ENCODE measurements around the gene PPP1R9A.

Gene PPP1R9A
- total RNA-seq: 0 to 1.5 (median 0.11) reads per million in 9 experiments

DNA sequence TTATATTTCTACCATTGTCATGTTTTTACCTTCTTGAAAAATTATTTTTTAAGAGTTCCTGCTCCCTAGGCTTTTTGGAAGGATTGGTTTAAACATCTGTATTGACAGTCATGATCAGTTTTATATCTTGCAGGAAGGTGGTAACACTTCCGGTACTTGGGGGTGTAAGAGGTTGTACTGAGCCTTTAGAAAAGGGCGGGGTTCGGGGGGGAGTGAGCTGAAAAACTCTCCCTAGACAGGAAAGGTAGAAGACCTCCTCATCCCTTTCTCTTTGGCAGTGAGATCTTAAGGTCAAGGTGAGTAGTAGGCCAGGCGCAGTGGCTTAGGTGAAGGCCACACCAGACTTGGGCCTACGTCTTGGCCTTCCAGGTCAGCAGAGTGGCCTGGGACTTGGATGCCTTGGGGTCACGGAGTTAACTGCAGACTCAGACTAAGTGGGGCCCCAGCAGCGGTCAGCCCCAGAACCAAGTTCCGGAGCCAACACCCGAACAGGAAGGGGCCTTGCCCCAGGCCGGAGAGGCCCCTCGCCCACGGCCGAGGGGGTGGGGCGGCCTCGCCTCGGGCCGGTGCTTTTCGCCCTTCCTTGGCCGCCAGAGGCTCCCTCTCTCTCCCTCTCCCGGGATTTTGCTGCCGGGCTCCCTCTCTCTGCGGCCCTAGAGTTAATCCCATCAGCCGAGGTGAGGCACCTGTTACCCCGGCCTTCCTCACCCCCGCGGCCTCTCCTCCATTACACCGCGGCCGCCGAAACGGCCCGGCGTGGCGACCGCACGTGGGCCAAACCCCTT is at the start of gene PPP1R9A:
Gene PPP1R9A (plus strand): TSS at position 569 of the 785 bp plus-strand sequence. CDS start 2,520 bp downstream, outside the sequence.
- Mint-ChIP-seq H3K4me1 (ENCODE audit: low read depth in 2 of 2) (peaks cover 0 to 4% of the 10 kb centered on the region in 2 donors), H3K9me3 (peaks cover 0 to 4% of the 10 kb centered on the region in 2 donors), H3K4me3 (peak within 1 kb of the TSS in 1 of 2 donors; percentile 51), H3K27ac (no peak within 1 kb of the TSS), H3K36me3 (ENCODE audit: insufficient read depth) (no peaks in the 10 kb centered on the region), H3K27me3 (peaks cover 35 to 37% of the 10 kb centered on the region in 2 donors)
- DNase-seq: no peak
- no peak for ATAC-seq (replicated peaks)

DNA sequence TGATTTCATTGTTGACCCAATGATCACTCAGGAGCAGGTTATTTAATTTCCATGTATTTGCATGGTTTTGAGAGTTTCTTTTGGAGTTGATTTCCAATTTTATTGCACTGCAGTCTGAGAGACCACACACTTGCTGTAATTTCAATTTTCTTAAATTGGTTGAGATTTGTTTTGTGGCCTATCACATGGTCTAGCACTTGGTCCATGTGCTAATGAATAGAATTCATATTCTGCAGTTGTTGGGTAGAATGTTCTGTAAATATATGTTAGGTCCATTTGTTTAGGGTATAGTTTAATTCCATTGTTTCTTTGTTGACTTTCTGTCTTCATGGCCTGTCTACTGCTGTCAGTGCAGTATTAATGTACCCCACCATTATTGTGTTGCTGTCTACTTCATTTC is 36.3 kb upstream of the PPP1R9A start:
- H3K4me1 Mint-ChIP-seq (ENCODE audit: low read depth in 2 of 2): no peaks in the 10 kb centered on the region
- no peak for DNase-seq
- H3K9me3 Mint-ChIP-seq: peaks cover 0 to 3% of the 10 kb centered on the region in 2 donors
- no peak for ATAC-seq (replicated peaks)
- H3K27me3 Mint-ChIP-seq: no peaks in the 10 kb centered on the region
- no peak overlapping the region for H3K4me3 Mint-ChIP-seq
- no peaks in the 10 kb centered on the region for H3K36me3 Mint-ChIP-seq (ENCODE audit: insufficient read depth)
- H3K27ac Mint-ChIP-seq: no peak overlapping the region

DNA sequence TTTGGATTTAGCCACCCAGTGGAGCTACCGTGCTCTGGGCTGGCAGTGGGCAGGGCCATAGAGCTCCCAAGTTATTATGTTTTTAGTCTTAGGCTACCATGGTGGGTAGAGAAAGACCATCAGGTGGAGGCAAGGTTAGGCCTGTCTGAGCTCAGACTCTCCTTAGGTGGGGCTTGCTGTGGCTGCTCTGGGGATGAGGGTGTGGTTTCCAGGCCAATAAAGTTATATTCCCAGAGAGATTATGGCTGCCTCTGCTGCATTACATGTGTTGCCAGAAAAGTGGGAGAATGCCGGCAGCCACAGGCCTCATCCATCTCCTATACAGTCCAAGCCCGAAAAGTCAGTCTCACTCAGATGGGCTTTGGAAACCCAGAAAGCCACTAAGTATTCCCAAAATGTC is 34.2 kb upstream of the PPP1R9A start:
- no peak for DNase-seq
- H3K4me3 Mint-ChIP-seq: no peak overlapping the region
- H3K27ac Mint-ChIP-seq: no peak overlapping the region
- no peaks in the 10 kb centered on the region for H3K4me1 Mint-ChIP-seq (ENCODE audit: low read depth in 2 of 2)
- ATAC-seq (replicated peaks): no peak
- H3K27me3 Mint-ChIP-seq: no peaks in the 10 kb centered on the region
- H3K36me3 Mint-ChIP-seq (ENCODE audit: insufficient read depth): no peaks in the 10 kb centered on the region
- H3K9me3 Mint-ChIP-seq: peaks cover 6 to 9% of the 10 kb centered on the region in 2 donors

DNA sequence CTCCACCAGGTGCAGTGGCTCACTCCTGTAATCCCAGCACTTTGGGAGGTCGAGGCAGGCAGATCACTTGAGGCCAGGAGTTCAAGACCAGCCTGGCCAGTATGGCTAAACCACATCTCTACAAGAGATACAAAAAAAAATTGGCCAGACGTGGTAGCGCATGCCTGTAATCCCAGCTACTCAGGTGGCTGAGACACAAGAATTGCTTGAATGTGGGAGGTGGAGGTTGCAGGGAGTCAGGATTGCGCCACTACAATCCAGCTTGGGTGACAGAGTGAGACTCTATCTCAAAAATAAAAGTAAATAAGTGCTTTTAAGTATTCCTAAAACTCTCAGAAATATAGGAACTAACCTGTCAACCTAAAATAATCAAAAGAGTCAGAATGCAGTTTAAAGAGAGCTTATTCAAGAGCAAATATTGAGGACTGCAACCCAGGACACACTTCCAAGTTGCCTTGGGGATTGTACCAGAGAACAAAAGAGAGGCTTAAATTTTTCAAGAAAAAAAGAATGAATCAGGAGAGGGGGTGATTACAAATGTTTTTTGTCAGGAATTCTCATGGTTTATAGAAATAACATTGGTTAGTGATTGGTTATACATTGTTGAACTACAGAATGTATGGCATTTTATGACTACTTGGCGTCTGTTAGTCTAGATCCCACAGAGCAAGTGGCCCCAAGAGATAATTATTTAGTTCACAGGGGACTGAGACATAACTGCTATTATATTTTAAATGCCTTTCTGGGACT is 33.2 kb upstream of the PPP1R9A start:
- peaks cover 0 to 8% of the 10 kb centered on the region in 2 donors for H3K27me3 Mint-ChIP-seq
- no peak for DNase-seq

DNA sequence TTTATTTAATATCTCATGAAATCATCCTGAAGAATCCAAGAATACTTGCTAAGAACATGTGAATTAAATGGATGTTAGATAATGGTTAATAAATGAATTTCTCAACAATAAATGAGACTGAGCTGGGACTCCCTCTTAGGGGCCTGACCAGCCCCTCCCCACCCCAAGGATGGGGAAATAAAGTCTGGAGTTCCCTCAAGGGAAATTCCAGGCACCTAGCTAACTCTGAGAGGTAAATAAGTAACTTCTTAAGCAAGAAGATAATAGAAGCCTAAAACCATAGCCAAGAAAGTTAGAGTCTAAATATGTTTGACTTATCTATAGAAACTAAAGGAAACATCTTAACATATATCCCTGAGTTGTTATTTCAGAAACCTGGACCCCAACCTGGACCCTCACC is 32.2 kb upstream of the PPP1R9A start:
- Mint-ChIP-seq H3K4me3 (no peak overlapping the region), H3K9me3 (peaks cover 10 to 11% of the 10 kb centered on the region in 2 donors), H3K27ac (no peak overlapping the region), H3K27me3 (peaks cover 0 to 9% of the 10 kb centered on the region in 2 donors), H3K4me1 (ENCODE audit: low read depth in 2 of 2) (no peaks in the 10 kb centered on the region), H3K36me3 (ENCODE audit: insufficient read depth) (no peaks in the 10 kb centered on the region)
- no peak for ATAC-seq (replicated peaks)
- DNase-seq: no peak

More for the DNA sequence above, 33.2 kb upstream of the PPP1R9A start:
- Mint-ChIP-seq H3K27ac (no peak overlapping the region), H3K9me3 (peaks cover 10 to 11% of the 10 kb centered on the region in 2 donors), H3K4me3 (no peak overlapping the region), H3K4me1 (ENCODE audit: low read depth in 2 of 2) (no peaks in the 10 kb centered on the region), H3K36me3 (ENCODE audit: insufficient read depth) (no peaks in the 10 kb centered on the region)
- no peak for ATAC-seq (replicated peaks)

DNA sequence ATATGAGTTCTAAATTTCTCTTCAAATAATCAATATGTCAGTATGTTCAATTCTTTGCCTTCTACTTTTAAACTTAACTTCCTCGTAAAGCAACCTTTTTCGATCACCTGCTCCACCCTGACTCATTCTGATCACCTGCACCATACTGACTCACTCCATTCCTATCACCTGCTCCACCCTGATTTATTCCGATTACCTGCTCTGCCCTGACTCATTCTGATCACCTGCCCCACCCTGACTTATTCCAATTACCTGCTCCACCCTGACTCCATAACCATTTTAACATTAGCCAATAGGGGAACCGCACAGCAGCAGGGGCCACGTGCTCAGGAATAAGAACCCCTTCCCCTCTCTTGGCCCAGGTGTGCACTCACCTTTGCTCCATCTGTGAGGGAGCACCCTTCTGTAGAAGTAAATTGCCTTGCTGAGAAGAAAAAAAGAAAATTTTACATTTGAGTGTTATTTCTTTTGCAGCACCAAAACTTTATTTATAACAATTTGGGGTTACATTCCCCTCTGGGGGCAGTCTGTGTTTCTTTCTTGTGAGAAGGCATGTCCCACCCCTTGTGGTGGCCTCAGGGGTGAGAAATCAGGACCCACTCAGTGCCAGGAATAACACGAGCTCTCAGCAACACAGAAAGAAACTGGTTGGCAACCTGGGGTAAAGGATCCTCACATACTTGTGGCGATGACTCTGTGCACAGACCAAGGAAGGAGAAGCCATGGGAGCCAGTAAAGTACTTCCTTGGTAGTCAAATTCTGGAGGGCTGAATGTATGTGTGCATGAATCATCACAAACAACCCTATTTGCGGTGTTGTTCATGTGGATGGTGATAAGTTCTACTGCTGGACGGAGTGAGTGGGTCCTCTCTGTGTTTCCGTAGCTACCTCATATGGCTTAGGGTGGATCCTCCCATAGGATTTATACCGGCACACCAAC is 29.4 kb upstream of the PPP1R9A start:
- no peak overlapping the region for H3K27ac Mint-ChIP-seq
- ATAC-seq (replicated peaks) (no peak), DNase-seq (no peak)
- H3K36me3 Mint-ChIP-seq (ENCODE audit: insufficient read depth): peaks cover 3% of the 10 kb centered on the region
- H3K4me3 Mint-ChIP-seq: no peak overlapping the region
- H3K27me3 Mint-ChIP-seq: peaks cover 0 to 9% of the 10 kb centered on the region in 2 donors
- H3K9me3 Mint-ChIP-seq: peaks cover 8 to 10% of the 10 kb centered on the region in 2 donors
- no peaks in the 10 kb centered on the region for H3K4me1 Mint-ChIP-seq (ENCODE audit: low read depth in 2 of 2)

DNA sequence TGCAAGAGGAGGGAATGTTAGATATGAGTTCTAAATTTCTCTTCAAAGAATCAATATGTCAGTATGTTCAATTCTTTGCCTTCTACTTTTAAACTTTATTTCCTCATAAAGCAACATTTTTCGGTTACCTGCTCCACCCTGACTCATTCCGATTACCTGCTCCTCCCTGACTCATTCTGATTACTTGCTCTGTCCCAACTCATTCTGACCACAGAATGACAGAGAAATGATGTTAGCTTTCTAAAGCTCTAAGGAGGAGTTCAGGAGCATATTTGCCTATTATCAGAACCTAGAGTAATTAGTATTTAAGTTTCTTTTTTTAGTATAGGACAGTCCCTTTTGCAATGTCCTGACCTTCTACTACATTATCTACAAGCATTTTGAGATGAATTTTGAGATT is 24.5 kb upstream of the PPP1R9A start:
- DNase-seq: no peak
- peaks cover 3% of the 10 kb centered on the region for H3K36me3 Mint-ChIP-seq (ENCODE audit: insufficient read depth)
- no peak for ATAC-seq (replicated peaks)

DNA sequence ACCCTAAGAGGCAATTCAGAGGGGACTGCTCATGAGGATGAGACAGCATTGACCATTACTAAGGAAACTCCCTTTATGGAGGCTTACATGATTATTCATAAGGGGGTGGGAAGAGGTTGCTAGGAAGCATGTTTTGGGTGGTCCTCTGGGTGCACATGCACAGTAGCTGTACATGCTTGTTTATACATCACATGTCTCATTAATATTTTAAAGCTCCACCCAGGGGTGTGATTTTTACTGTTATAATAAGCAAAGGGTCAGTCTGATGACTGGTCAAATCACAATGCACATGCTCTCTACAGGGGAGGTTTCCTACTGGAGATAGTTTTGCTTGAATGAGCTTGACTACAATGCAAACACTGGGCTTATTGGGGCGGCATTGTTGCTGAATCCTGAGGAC is 23.8 kb upstream of the PPP1R9A start:
- peaks cover 0 to 18% of the 10 kb centered on the region in 2 donors for H3K27me3 Mint-ChIP-seq
- no peaks in the 10 kb centered on the region for H3K4me1 Mint-ChIP-seq (ENCODE audit: low read depth in 2 of 2)
- peaks cover 0 to 5% of the 10 kb centered on the region in 2 donors for H3K9me3 Mint-ChIP-seq
- DNase-seq (no peak), ATAC-seq (replicated peaks) (no peak)
- H3K36me3 Mint-ChIP-seq (ENCODE audit: insufficient read depth): peaks cover 3% of the 10 kb centered on the region
- no peak overlapping the region for H3K4me3 Mint-ChIP-seq
- H3K27ac Mint-ChIP-seq: no peak overlapping the region

More for the DNA sequence above, 24.5 kb upstream of the PPP1R9A start:
- H3K27ac Mint-ChIP-seq: no peak overlapping the region
- H3K9me3 Mint-ChIP-seq: peaks cover 5 to 7% of the 10 kb centered on the region in 2 donors
- no peaks in the 10 kb centered on the region for H3K4me1 Mint-ChIP-seq (ENCODE audit: low read depth in 2 of 2)
- H3K27me3 Mint-ChIP-seq: peaks cover 0 to 20% of the 10 kb centered on the region in 2 donors
- H3K4me3 Mint-ChIP-seq: no peak overlapping the region

DNA sequence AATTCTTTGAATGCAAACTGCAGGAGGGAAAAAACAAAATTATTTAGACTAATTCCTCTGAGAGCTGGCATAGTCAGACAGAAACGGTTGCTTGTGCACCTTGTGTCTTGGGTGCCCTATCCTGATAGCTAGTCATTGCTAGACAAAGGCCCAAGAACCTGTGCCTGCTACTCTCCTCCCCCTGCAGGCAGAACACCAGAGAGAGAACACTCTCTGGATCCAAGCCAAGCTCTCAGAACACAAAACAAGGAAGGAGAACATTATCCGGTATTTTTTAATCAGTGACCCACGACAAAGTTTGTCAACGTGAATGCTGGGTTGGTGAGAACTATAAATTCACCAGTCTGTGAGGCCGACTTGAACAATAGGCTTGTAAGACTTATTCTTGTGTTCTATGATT is 18.8 kb upstream of the PPP1R9A start:
- peaks cover 0 to 2% of the 10 kb centered on the region in 2 donors for H3K9me3 Mint-ChIP-seq
- no peaks in the 10 kb centered on the region for H3K36me3 Mint-ChIP-seq (ENCODE audit: insufficient read depth)
- no peaks in the 10 kb centered on the region for H3K4me1 Mint-ChIP-seq (ENCODE audit: low read depth in 2 of 2)
- no peak overlapping the region for H3K27ac Mint-ChIP-seq
- H3K4me3 Mint-ChIP-seq: no peak overlapping the region
- H3K27me3 Mint-ChIP-seq: peaks cover 0 to 12% of the 10 kb centered on the region in 2 donors
- ATAC-seq (replicated peaks) (no peak), DNase-seq (no peak)

DNA sequence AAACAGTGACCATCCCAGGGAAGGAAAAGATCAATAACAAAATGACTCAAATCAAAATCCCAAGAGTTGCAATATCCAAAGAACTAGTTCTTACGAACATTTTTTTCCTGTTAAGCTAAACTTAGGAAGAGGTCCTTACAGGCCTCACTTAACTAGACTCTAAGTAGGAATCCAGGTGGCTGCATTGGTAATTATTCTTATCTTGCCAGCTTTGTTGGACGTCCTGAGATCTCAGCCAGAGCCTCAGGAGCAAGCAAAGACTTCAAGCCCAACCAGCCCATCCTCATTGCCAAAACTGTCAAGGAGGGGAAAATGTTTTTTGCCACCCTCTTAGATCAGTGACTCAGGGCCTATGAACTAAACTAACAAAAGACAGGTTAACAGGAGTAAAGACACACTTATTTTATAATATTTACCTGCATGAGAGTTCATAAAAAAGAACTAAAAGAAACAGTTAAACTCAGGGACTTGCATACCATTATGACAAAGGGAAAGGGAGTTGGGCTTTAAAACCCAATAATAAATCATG is 18.3 kb upstream of the PPP1R9A start:
- no peak overlapping the region for H3K4me3 Mint-ChIP-seq
- H3K27me3 Mint-ChIP-seq: peaks cover 0 to 12% of the 10 kb centered on the region in 2 donors
- H3K27ac Mint-ChIP-seq: no peak overlapping the region
- DNase-seq: no peak
- peaks cover 0 to 2% of the 10 kb centered on the region in 2 donors for H3K9me3 Mint-ChIP-seq
- H3K4me1 Mint-ChIP-seq (ENCODE audit: low read depth in 2 of 2): no peaks in the 10 kb centered on the region
- ATAC-seq (replicated peaks): no peak
- H3K36me3 Mint-ChIP-seq (ENCODE audit: insufficient read depth): no peaks in the 10 kb centered on the region

DNA sequence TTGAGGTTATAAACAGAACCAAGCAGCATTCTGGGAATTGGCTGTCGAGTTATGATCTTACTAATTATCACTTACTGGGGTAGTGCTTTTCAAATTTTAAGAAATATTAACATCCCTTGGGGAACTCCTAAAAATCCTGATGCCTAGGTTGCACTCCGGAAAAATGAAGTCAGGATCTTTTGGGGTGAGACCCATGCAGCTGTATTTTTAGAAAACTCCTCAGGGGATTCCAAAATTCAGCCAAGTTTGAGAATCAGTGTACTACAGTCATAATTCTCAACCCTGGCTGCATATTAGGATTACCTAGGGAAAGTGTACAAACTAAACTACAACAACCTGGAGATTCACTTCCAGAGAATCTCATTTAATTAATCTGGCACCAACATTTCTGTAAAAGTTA is 17.2 kb upstream of the PPP1R9A start:
- no peak for ATAC-seq (replicated peaks)
- Mint-ChIP-seq H3K27ac (no peak overlapping the region), H3K4me1 (ENCODE audit: low read depth in 2 of 2) (no peaks in the 10 kb centered on the region), H3K4me3 (no peak overlapping the region), H3K9me3 (peaks cover 0 to 2% of the 10 kb centered on the region in 2 donors), H3K36me3 (ENCODE audit: insufficient read depth) (no peaks in the 10 kb centered on the region), H3K27me3 (peaks cover 0 to 12% of the 10 kb centered on the region in 2 donors)
- DNase-seq: no peak

DNA sequence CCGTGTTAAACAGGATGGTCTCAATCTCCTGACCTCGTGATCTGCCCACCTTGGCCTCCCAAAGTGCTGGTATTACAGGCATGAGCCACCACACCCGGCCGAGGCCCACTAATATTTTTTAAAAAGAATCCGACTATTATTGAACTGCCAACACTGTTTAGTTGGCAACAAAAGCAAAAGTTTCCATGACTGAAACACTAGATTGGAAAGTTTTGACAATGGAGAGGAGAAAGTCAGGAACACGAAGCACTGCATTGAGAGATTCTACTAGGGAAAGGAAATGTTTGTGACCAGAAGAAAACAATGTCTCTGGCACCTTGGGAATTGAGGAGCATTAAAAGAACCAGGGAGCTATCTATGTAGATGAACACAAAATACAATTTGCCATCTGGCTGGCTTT is 13.7 kb upstream of the PPP1R9A start:
- Mint-ChIP-seq H3K27me3 (no peaks in the 10 kb centered on the region), H3K4me1 (ENCODE audit: low read depth in 2 of 2) (no peaks in the 10 kb centered on the region), H3K27ac (no peak overlapping the region), H3K36me3 (ENCODE audit: insufficient read depth) (no peaks in the 10 kb centered on the region), H3K4me3 (no peak overlapping the region), H3K9me3 (no peaks in the 10 kb centered on the region)
- no peak for DNase-seq
- no peak for ATAC-seq (replicated peaks)

DNA sequence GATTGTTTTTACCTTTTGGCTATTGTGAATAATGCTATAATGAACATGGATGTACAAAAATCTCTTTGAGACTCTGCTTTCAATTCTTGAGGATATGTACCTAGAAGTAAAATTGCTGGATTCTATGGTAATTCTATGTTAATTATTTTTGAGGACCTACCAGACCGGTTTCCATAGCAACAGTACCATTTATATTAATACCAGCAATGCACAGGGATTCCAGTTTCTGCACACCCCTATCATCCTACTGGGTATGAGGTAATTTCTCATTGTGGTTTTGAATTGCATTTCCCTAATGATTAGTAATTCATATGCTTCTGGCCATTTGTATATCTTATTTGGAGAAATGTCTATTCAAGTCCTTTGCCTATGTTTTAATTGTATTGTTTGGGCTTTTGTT is 9.9 kb upstream of the PPP1R9A start:
- no peak for DNase-seq
- ATAC-seq (replicated peaks): no peak
- H3K4me1 Mint-ChIP-seq (ENCODE audit: low read depth in 2 of 2): no peaks in the 10 kb centered on the region
- no peak overlapping the region for H3K27ac Mint-ChIP-seq
- H3K27me3 Mint-ChIP-seq: no peaks in the 10 kb centered on the region
- H3K36me3 Mint-ChIP-seq (ENCODE audit: insufficient read depth): no peaks in the 10 kb centered on the region
- no peaks in the 10 kb centered on the region for H3K9me3 Mint-ChIP-seq
- no peak overlapping the region for H3K4me3 Mint-ChIP-seq
